NCI-H2107 treated with DMSO at 0.1 percent for 48 hours (cell line): ENCODE measurements around the gene ODF2L.

Source experiments
- DNase-seq: peaks from one replicate; lab custom pipeline; 2025; ENCODE audit not compliant: unreplicated experiment; lab: John Stamatoyannopoulos, UW

ODF2L gene

DNA sequence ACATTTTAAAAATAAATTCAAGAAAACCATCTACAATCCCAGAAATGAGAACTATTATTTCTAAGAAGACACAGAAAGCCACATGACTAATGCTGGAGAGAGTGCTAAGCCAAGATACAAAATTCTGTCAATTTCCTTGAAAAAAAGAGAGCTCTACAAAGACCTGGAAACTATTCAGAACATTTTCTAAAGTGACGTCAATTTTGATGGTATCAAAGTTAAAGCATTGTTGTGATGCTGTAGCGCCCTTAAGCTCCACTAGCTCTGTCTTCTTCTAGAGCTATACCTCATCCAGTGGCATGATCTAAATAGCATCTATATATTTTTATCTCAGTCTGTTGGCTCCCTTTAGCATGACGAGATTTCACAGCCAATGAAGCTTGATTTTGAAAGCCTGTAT is 73.9 kb downstream of the ODF2L start:
- no peak for DNase-seq

DNA sequence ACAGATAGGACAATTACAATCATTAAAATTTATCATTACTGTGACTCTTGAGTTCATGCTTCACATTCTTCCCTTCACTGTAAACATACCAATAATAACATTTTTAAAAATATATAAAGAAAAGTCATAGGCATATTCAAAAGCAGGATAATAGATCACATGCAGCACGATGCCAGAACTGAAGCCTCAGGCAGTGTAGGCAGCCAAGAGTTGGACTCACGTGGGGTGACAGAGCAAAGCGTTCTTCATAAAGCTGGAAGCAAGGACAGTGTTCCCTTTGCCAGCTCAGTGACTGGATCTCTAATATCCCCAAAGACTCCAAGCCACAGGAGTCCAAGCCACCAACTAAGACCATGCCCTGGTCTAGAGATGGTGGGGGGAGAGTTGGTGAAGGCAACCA is 77.7 kb downstream of the ODF2L start:
- DNase-seq, result no peak

DNA sequence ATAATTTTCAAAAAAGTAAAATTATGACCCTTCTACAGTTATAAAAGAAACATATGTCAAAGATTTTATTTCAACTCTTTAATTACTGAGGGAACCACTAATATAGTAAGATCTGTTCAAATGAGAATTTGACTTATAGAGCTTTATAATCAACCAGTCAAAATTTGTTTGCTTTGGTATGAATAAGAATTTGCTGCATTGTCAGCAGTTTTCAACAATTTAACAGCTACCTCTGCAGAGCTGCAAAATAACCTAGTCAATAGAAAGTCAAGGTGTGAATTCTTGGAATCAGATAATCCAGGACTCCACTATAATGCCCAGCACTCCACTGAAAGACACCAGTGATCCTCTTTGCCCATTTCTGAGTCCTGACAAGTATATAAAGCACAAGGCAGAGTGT is 78.2 kb downstream of the ODF2L start:
- no peak for DNase-seq

DNA sequence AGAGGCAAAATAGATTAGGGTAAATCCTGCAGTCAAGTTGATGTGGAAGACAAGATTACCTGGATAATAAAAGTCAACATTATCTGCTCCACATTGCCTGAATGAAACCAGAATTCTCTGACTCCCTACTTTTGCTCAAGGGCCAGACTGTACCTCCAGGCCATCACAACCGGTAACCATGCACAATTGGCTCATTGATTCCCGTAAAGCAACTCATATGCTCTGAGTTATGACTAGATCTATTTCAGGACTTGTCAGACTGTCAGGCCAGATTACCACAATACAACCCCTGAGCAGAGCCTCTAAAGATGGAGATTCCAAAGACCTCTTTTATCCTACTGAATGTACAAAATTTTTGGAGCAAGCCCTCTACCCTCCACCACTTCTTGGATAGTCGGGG is 90.4 kb downstream of the ODF2L start:
- DNase-seq, result no peak

DNA sequence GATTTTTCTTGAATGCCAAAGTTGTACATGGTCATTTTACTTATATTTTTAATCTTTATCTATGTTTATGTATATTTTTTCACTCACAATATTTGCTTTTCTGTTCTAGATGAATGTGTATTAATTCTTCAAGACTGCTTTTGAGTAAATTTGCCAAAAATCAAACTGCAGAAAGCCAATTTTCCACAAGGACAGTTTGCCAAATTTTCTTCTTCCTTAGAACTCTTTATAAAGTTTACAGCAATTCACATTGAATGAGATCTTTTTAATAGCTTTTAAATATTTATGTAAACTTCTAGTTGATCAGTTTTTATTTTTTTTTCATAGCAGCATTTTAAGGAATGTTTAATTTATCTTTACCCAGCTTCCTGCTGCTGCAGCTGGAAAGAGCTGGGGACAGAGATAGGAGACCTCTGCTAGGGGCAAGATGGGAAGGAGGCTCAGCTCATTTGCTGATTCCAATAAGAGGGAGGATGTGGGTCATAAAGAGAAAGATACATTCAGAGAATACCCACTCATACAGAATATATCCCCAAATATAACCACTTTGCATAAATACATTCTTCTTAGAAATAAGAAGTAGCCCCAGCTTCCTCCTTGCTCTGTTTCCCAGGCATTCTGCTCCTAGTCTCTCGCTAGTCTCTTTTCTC is 93.0 kb downstream of the ODF2L start:
- no peak for DNase-seq
